G401.6 (cell line): Measurements from ENCODE around the gene SRRM3.
"Not testable (repeated sequence)": the region's sequence is repeated elsewhere in the genome, so short reads cannot be mapped to it uniquely, and the experiment has no call there.

ENCODE experiments used
- FAIRE-seq: peaks from 2 replicates; lab custom pipeline; 2012; peaks lifted over from hg19 to GRCh38; lab: Jason Lieb, UNC

Gene SRRM3

GRCh38 chr7:76315364-76315763 is 113.7 kb downstream of the SRRM3 start:
- FAIRE-seq, result no peak

- FAIRE-seq, result no peak
These were observed 115.5 kb downstream of the SRRM3 start for GRCh38 chr7:76316984-76317781.

GRCh38 chr7:76317782-76318487 is 116.2 kb downstream of the SRRM3 start:
- peak; percentile 96 for FAIRE-seq

- peak; percentile 89 for FAIRE-seq
These were observed 117.0 kb downstream of the SRRM3 start for GRCh38 chr7:76318488-76319353.

GRCh38 chr7:76325092-76325491 is 123.4 kb downstream of the SRRM3 start:
- FAIRE-seq, result no peak

- no peak for FAIRE-seq
These were observed 124.1 kb downstream of the SRRM3 start for GRCh38 chr7:76325811-76326210.

GRCh38 chr7:76326646-76327233 is 125.0 kb downstream of the SRRM3 start:
- no peak for FAIRE-seq

- FAIRE-seq, result no peak
These were observed 125.9 kb downstream of the SRRM3 start for GRCh38 chr7:76327610-76328009.

GRCh38 chr7:76328389-76328788 is 126.7 kb downstream of the SRRM3 start:
- no peak for FAIRE-seq

- no peak for FAIRE-seq
These were observed 127.8 kb downstream of the SRRM3 start for GRCh38 chr7:76329479-76329878.

GRCh38 chr7:76330261-76330660 is 128.6 kb downstream of the SRRM3 start:
- no peak for FAIRE-seq

GRCh38 chr7:76330673-76331072 is 129.0 kb downstream of the SRRM3 start:
- no peak for FAIRE-seq

GRCh38 chr7:76332078-76332477 is 130.4 kb downstream of the SRRM3 start:
- FAIRE-seq, result no peak

- FAIRE-seq, result no peak
These were observed 131.9 kb downstream of the SRRM3 start for GRCh38 chr7:76333511-76334101.

GRCh38 chr7:76334320-76334967 is 132.7 kb downstream of the SRRM3 start:
- no peak for FAIRE-seq

- FAIRE-seq, result not testable (repeated sequence)
These were observed 133.7 kb downstream of the SRRM3 start for GRCh38 chr7:76335417-76335816.

- FAIRE-seq, result no peak
These were observed 134.4 kb downstream of the SRRM3 start for GRCh38 chr7:76336094-76336493.
